Measurements from ENCODE around the gene RAB21. TPM values are rescaled to one million over a fixed set of nuclear protein-coding genes. Genes with fewer than 3 reads are reported as not detected.

RAB21 gene
- total RNA-seq (2022; extraction: Qiagen RNA extraction; ENCODE audit: low read depth): 41.6 to 49.4 TPM (median 48.5 TPM) in 5 replicates

GRCh38 chr12:71754461-71755145, at the start of gene RAB21:
Gene RAB21, plus strand, starts transcription at chr12:71754863. Its CDS starts 267 bp downstream, at chr12:71755130.

Other genes starting within 250 kb of the RAB21 start
- 10.9 to 18.8 TPM (median 15.2 TPM) in 5 replicates for gene ZFC3H1, start 91.0 kb upstream of the RAB21 start, total RNA-seq (2022; extraction: Qiagen RNA extraction; ENCODE audit: low read depth)
- 4.4 to 5.6 TPM (median 4.8 TPM) in 5 replicates for gene THAP2, start 90.6 kb upstream of the RAB21 start, total RNA-seq (2022; extraction: Qiagen RNA extraction; ENCODE audit: low read depth)
- 28.3 to 37.4 TPM (median 35.1 TPM) in 5 replicates for gene TMEM19, start 68.8 kb upstream of the RAB21 start, total RNA-seq (2022; extraction: Qiagen RNA extraction; ENCODE audit: low read depth)
- 22.8 to 29.0 TPM (median 27.2 TPM) in 5 replicates for gene TBC1D15, start 84.9 kb downstream of the RAB21 start, total RNA-seq (2022; extraction: Qiagen RNA extraction; ENCODE audit: low read depth)
- gene TPH2, start 184.0 kb downstream of the RAB21 start, total RNA-seq (2022; extraction: Qiagen RNA extraction; ENCODE audit: low read depth): not detected in 5 replicates

Measured in A549 treated with DMSO at 1 μM for 4 hours (cell line).